ENCODE results near the gene PUS10.

Gene PUS10

DNA sequence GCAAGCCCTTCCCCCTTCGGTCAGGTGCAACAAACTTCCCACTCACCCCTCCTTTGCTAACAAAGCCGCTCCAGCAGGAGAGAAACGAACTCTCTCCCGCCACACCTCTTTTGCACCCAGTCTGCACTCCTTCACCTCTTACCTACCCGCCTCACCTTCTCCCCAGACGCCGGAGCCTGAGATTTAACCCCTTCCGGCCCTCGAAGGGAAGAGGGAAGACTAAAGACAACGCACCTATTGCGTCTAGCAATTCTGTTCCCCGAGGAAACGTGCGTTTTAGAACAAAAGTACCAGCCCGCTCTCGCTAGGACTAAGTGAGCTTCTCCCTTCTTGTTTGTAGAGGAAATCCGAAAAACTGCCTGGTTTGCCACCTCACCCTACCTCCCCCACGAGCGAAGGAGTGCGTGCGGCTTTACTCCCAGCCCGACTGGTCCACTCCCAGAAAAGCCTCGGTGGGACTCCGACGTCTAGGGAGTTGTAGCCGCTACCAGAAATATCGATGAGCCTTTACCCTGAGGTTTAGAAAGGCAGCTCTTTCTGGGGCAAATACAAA is 976 bp downstream of the PUS10 start (continued):
- TF ChIP-seq, protein P1, sequence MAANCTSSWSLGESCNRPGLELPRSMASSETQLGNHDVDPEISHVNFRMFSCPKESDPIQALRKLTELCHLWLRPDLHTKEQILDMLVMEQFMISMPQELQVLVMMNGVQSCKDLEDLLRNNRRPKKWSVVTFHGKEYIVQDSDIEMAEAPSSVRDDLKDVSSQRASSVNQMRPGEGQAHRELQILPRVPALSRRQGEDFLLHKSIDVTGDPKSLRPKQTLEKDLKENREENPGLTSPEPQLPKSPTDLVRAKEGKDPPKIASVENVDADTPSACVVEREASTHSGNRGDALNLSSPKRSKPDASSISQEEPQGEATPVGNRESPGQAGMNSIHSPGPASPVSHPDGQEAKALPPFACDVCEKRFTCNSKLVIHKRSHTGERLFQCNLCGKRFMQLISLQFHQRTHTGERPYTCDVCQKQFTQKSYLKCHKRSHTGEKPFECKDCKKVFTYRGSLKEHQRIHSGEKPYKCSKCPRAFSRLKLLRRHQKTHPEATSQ (tag by site-specific recombination; IDR thresholded peaks at IDR 0.05), result peak; percentile 88; the same call in 1 of the 2 replicates
- TF ChIP-seq ZNF621 (tag by site-specific recombination; IDR thresholded peaks at IDR 0.05), result no peak
- no peak for TF ChIP-seq ZNF404 (tag by site-specific recombination; IDR thresholded peaks at IDR 0.05)
- no peak for TF ChIP-seq ZFP3 (tag by site-specific recombination; IDR thresholded peaks at IDR 0.05; ENCODE audit: low read depth)
- no peak for TF ChIP-seq KLF9 (tag by site-specific recombination; IDR thresholded peaks at IDR 0.05; ENCODE audit: low read depth)
- TF ChIP-seq, protein P2, sequence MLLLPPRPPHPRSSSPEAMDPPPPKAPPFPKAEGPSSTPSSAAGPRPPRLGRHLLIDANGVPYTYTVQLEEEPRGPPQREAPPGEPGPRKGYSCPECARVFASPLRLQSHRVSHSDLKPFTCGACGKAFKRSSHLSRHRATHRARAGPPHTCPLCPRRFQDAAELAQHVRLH (tag by site-specific recombination; IDR thresholded peaks at IDR 0.05), result peak; percentile 82
- TF ChIP-seq, protein P3, sequence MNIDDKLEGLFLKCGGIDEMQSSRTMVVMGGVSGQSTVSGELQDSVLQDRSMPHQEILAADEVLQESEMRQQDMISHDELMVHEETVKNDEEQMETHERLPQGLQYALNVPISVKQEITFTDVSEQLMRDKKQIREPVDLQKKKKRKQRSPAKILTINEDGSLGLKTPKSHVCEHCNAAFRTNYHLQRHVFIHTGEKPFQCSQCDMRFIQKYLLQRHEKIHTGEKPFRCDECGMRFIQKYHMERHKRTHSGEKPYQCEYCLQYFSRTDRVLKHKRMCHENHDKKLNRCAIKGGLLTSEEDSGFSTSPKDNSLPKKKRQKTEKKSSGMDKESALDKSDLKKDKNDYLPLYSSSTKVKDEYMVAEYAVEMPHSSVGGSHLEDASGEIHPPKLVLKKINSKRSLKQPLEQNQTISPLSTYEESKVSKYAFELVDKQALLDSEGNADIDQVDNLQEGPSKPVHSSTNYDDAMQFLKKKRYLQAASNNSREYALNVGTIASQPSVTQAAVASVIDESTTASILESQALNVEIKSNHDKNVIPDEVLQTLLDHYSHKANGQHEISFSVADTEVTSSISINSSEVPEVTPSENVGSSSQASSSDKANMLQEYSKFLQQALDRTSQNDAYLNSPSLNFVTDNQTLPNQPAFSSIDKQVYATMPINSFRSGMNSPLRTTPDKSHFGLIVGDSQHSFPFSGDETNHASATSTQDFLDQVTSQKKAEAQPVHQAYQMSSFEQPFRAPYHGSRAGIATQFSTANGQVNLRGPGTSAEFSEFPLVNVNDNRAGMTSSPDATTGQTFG (tag by site-specific recombination; IDR thresholded peaks at IDR 0.05; ENCODE audit: borderline replicate concordance), result no peak
- TF ChIP-seq, protein P4, sequence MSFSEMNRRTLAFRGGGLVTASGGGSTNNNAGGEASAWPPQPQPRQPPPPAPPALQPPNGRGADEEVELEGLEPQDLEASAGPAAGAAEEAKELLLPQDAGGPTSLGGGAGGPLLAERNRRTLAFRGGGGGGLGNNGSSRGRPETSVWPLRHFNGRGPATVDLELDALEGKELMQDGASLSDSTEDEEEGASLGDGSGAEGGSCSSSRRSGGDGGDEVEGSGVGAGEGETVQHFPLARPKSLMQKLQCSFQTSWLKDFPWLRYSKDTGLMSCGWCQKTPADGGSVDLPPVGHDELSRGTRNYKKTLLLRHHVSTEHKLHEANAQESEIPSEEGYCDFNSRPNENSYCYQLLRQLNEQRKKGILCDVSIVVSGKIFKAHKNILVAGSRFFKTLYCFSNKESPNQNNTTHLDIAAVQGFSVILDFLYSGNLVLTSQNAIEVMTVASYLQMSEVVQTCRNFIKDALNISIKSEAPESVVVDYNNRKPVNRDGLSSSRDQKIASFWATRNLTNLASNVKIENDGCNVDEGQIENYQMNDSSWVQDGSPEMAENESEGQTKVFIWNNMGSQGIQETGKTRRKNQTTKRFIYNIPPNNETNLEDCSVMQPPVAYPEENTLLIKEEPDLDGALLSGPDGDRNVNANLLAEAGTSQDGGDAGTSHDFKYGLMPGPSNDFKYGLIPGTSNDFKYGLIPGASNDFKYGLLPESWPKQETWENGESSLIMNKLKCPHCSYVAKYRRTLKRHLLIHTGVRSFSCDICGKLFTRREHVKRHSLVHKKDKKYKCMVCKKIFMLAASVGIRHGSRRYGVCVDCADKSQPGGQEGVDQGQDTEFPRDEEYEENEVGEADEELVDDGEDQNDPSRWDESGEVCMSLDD (tag by site-specific recombination; IDR thresholded peaks at IDR 0.05), result peak; percentile 51; the same call in 1 of the 2 replicates
- peak; percentile 82 for TF ChIP-seq ZEB2 (tag by site-specific recombination; IDR thresholded peaks at IDR 0.05)
- TF ChIP-seq ZNF302 (tag by site-specific recombination; IDR thresholded peaks at IDR 0.05; ENCODE audit: low read depth), result no peak
- TF ChIP-seq ZNF629 (tag by site-specific recombination; IDR thresholded peaks at IDR 0.05), result peak; percentile 62; the same call in 1 of the 2 replicates
- TF ChIP-seq, protein P5, sequence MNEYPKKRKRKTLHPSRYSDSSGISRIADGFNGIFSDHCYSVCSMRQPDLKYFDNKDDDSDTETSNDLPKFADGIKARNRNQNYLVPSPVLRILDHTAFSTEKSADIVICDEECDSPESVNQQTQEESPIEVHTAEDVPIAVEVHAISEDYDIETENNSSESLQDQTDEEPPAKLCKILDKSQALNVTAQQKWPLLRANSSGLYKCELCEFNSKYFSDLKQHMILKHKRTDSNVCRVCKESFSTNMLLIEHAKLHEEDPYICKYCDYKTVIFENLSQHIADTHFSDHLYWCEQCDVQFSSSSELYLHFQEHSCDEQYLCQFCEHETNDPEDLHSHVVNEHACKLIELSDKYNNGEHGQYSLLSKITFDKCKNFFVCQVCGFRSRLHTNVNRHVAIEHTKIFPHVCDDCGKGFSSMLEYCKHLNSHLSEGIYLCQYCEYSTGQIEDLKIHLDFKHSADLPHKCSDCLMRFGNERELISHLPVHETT (tag by site-specific recombination; IDR thresholded peaks at IDR 0.05), result peak; percentile 96
- peak; percentile 17; the same call in 1 of the 2 replicates for TF ChIP-seq KLF1 (tag by site-specific recombination; IDR thresholded peaks at IDR 0.05)
- TF ChIP-seq, protein P6, sequence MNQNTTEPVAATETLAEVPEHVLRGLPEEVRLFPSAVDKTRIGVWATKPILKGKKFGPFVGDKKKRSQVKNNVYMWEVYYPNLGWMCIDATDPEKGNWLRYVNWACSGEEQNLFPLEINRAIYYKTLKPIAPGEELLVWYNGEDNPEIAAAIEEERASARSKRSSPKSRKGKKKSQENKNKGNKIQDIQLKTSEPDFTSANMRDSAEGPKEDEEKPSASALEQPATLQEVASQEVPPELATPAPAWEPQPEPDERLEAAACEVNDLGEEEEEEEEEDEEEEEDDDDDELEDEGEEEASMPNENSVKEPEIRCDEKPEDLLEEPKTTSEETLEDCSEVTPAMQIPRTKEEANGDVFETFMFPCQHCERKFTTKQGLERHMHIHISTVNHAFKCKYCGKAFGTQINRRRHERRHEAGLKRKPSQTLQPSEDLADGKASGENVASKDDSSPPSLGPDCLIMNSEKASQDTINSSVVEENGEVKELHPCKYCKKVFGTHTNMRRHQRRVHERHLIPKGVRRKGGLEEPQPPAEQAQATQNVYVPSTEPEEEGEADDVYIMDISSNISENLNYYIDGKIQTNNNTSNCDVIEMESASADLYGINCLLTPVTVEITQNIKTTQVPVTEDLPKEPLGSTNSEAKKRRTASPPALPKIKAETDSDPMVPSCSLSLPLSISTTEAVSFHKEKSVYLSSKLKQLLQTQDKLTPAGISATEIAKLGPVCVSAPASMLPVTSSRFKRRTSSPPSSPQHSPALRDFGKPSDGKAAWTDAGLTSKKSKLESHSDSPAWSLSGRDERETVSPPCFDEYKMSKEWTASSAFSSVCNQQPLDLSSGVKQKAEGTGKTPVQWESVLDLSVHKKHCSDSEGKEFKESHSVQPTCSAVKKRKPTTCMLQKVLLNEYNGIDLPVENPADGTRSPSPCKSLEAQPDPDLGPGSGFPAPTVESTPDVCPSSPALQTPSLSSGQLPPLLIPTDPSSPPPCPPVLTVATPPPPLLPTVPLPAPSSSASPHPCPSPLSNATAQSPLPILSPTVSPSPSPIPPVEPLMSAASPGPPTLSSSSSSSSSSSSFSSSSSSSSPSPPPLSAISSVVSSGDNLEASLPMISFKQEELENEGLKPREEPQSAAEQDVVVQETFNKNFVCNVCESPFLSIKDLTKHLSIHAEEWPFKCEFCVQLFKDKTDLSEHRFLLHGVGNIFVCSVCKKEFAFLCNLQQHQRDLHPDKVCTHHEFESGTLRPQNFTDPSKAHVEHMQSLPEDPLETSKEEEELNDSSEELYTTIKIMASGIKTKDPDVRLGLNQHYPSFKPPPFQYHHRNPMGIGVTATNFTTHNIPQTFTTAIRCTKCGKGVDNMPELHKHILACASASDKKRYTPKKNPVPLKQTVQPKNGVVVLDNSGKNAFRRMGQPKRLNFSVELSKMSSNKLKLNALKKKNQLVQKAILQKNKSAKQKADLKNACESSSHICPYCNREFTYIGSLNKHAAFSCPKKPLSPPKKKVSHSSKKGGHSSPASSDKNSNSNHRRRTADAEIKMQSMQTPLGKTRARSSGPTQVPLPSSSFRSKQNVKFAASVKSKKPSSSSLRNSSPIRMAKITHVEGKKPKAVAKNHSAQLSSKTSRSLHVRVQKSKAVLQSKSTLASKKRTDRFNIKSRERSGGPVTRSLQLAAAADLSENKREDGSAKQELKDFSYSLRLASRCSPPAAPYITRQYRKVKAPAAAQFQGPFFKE (tag by site-specific recombination; IDR thresholded peaks at IDR 0.05; ENCODE audit: borderline replicate concordance), result no peak
- no peak for TF ChIP-seq ZNF211 (tag by site-specific recombination; IDR thresholded peaks at IDR 0.05; ENCODE audit: low read depth)
- TF ChIP-seq, protein P7, sequence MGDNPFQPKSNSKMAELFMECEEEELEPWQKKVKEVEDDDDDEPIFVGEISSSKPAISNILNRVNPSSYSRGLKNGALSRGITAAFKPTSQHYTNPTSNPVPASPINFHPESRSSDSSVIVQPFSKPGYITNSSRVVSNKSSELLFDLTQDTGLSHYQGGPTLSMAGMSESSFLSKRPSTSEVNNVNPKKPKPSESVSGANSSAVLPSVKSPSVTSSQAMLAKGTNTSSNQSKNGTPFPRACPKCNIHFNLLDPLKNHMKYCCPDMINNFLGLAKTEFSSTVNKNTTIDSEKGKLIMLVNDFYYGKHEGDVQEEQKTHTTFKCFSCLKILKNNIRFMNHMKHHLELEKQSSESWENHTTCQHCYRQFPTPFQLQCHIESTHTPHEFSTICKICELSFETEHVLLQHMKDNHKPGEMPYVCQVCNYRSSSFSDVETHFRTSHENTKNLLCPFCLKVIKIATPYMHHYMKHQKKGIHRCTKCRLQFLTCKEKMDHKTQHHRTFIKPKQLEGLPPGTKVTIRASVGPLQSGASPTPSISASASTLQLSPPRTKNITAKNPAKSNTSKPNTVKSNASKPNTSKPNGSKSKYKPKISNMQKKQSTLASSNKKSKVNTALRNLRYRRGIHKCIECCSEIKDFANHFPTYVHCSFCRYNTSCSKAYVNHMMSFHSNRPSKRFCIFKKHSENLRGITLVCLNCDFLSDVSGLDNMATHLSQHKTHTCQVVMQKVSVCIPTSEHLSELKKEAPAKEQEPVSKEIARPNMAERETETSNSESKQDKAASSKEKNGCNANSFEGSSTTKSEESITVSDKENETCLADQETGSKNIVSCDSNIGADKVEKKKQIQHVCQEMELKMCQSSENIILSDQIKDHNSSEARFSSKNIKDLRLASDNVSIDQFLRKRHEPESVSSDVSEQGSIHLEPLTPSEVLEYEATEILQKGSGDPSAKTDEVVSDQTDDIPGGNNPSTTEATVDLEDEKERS (tag by site-specific recombination; IDR thresholded peaks at IDR 0.05), result 0 out of 2 replicates have a peak, but pooled peaks have one; percentile 55
- TF ChIP-seq GLI4 (tag by site-specific recombination; IDR thresholded peaks at IDR 0.05), result peak; percentile 87; the same call in 1 of the 2 replicates
- no peak for TF ChIP-seq ZBTB17 (tag by site-specific recombination; IDR thresholded peaks at IDR 0.05)
- peak; percentile 79 for TF ChIP-seq ZFP37 (tag by site-specific recombination; IDR thresholded peaks at IDR 0.05)
- TF ChIP-seq, protein P8, sequence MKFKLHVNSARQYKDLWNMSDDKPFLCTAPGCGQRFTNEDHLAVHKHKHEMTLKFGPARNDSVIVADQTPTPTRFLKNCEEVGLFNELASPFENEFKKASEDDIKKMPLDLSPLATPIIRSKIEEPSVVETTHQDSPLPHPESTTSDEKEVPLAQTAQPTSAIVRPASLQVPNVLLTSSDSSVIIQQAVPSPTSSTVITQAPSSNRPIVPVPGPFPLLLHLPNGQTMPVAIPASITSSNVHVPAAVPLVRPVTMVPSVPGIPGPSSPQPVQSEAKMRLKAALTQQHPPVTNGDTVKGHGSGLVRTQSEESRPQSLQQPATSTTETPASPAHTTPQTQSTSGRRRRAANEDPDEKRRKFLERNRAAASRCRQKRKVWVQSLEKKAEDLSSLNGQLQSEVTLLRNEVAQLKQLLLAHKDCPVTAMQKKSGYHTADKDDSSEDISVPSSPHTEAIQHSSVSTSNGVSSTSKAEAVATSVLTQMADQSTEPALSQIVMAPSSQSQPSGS (tag by site-specific recombination; IDR thresholded peaks at IDR 0.05; ENCODE audit: low read depth), result no peak
